KMS-11 (cell line): Measurements from ENCODE around the gene CCDC73.

Experiments
- H2AFZ ChIP-seq: fragments of 200-600 bp; sonication (generic); 2 replicates; pipeline ENCODE4 v1.6.1; 2016; ENCODE audit warnings: antibody characterized with exemption, mixed run types, low read depth
- H3K27ac ChIP-seq: fragments of 200-600 bp; sonication (generic); 2 replicates; pipeline ENCODE4 v1.6.1; 2016; ENCODE audit warnings: mild to moderate bottlenecking, mixed run types
- H3K27me3 ChIP-seq: fragments of 200-600 bp; sonication (generic); 2 replicates; pipeline ENCODE4 v1.6.1; 2017; ENCODE audit warnings: mild to moderate bottlenecking, low read depth, mixed run types, moderate library complexity; ENCODE audit not compliant: insufficient read depth
- H3K36me3 ChIP-seq: fragments of 200-600 bp; sonication (generic); 2 replicates; pipeline ENCODE4 v1.6.1; 2017; ENCODE audit warnings: mild to moderate bottlenecking, mixed run types; ENCODE audit not compliant: insufficient read depth
- H3K4me1 ChIP-seq: fragments of 200-600 bp; sonication (generic); 2 replicates; pipeline ENCODE4 v1.6.1; 2016; ENCODE audit warnings: mild to moderate bottlenecking, low read depth, mixed run types; ENCODE audit not compliant: poor library complexity, severe bottlenecking
- H3K4me2 ChIP-seq: fragments of 200-600 bp; sonication (generic); 2 replicates; pipeline ENCODE4 v1.7.0; 2016; ENCODE audit warnings: mild to moderate bottlenecking, mixed run types
- H3K4me3 ChIP-seq: fragments of 200-600 bp; sonication (generic); IDR thresholded peaks from 2 replicates; pipeline ENCODE4 v1.6.1; 2017; ENCODE audit warnings: low read depth, low read length, mixed read lengths; ENCODE audit not compliant: insufficient read depth
- H3K79me2 ChIP-seq: fragments of 200-600 bp; sonication (generic); 2 replicates; pipeline ENCODE4 v1.6.1; 2016; ENCODE audit warnings: low read depth, mixed run types; ENCODE audit not compliant: insufficient read depth
- H3K9ac ChIP-seq: fragments of 200-600 bp; sonication (generic); 2 replicates; pipeline ENCODE4 v1.6.1; 2016; ENCODE audit warnings: mild to moderate bottlenecking, mixed run types
- H4K20me1 ChIP-seq: fragments of 200-600 bp; sonication (generic); 2 replicates; pipeline ENCODE4 v1.6.1; 2016; ENCODE audit warnings: mild to moderate bottlenecking, mixed run types; ENCODE audit not compliant: insufficient read depth
- CTCF ChIP-seq: fragments of 200-600 bp; sonication (generic); conservative IDR thresholded peaks from 2 replicates; pipeline ENCODE4 v1.6.1; 2017; ENCODE audit warnings: low read depth, mild to moderate bottlenecking, antibody characterized with exemption, low read length, moderate library complexity, mixed read lengths

The CCDC73 gene

GRCh38 chr11:32698579-32698978 lies 95.9 kb downstream of the CCDC73 start:
- H3K79me2 ChIP-seq, result no peaks in the 10 kb centered on the region
- no peaks in the 10 kb centered on the region for H3K27me3 ChIP-seq
- H3K4me2 ChIP-seq, result no peak overlapping the region
- TF ChIP-seq CTCF, result no peak
- H3K4me3 ChIP-seq, result no peak overlapping the region
- H3K36me3 ChIP-seq, result no peaks in the 10 kb centered on the region
- H3K27ac ChIP-seq, result no peak overlapping the region
- peaks cover 17% of the 10 kb centered on the region for H3K4me1 ChIP-seq
- H3K9ac ChIP-seq, result no peak overlapping the region
- H4K20me1 ChIP-seq, result no peaks in the 10 kb centered on the region
- no peak overlapping the region for H2AFZ ChIP-seq

- H4K20me1 ChIP-seq, result no peaks in the 10 kb centered on the region
- no peaks in the 10 kb centered on the region for H3K36me3 ChIP-seq
- H2AFZ ChIP-seq, result no peak overlapping the region
- no peak overlapping the region for H3K9ac ChIP-seq
- no peak overlapping the region for H3K4me2 ChIP-seq
- no peak overlapping the region for H3K27ac ChIP-seq
- no peaks in the 10 kb centered on the region for H3K4me1 ChIP-seq
- H3K27me3 ChIP-seq, result no peaks in the 10 kb centered on the region
- TF ChIP-seq CTCF, result no peak
- H3K79me2 ChIP-seq, result no peaks in the 10 kb centered on the region
- no peak overlapping the region for H3K4me3 ChIP-seq
These were observed 123.4 kb downstream of the CCDC73 start for GRCh38 chr11:32671051-32671450.

- H3K4me2 ChIP-seq, result no peak overlapping the region
- H3K4me1 ChIP-seq, result no peaks in the 10 kb centered on the region
- H3K4me3 ChIP-seq, result no peak overlapping the region
- no peak overlapping the region for H2AFZ ChIP-seq
- no peak overlapping the region for H3K9ac ChIP-seq
- no peak overlapping the region for H3K27ac ChIP-seq
- no peaks in the 10 kb centered on the region for H3K27me3 ChIP-seq
- H4K20me1 ChIP-seq, result no peaks in the 10 kb centered on the region
- no peaks in the 10 kb centered on the region for H3K79me2 ChIP-seq
- TF ChIP-seq CTCF, result no peak
- no peaks in the 10 kb centered on the region for H3K36me3 ChIP-seq
These were observed 134.8 kb downstream of the CCDC73 start for GRCh38 chr11:32659672-32660071.

- H3K4me1 ChIP-seq, result no peaks in the 10 kb centered on the region
- no peaks in the 10 kb centered on the region for H3K36me3 ChIP-seq
- no peaks in the 10 kb centered on the region for H3K27me3 ChIP-seq
- no peak overlapping the region for H2AFZ ChIP-seq
- TF ChIP-seq CTCF, result no peak
- no peak overlapping the region for H3K4me3 ChIP-seq
- H3K79me2 ChIP-seq, result no peaks in the 10 kb centered on the region
- no peaks in the 10 kb centered on the region for H4K20me1 ChIP-seq
- H3K9ac ChIP-seq, result no peak overlapping the region
- no peak overlapping the region for H3K4me2 ChIP-seq
- no peak overlapping the region for H3K27ac ChIP-seq
These were observed 135.6 kb downstream of the CCDC73 start for GRCh38 chr11:32658639-32659406.
